GM18498 (cell line): ENCODE data around the gene RFK.

ENCODE experiments used
- ATAC-seq: cut with Tn5 transposase; IDR thresholded peaks from one replicate; pipeline ENCODE4 v1.9.1; 2021; ENCODE audit warnings: mild to moderate bottlenecking, moderate library complexity; ENCODE audit not compliant: unreplicated experiment

RFK gene

GRCh38 chr9:76336027-76336426, 58.2 kb downstream of the RFK start:
- ATAC-seq: no peak
